T-helper 2 cell (primary cell): ENCODE results near the gene SPRR3.
"Not testable (repeated sequence)": the region's sequence is repeated elsewhere in the genome, so short reads cannot be mapped to it uniquely, and the experiment has no call there.

ENCODE experiments used
- DNase-seq, 5 experiments: peaks; one replicate each; pipeline versions ENCODE4 v3.0.0 to v3.0.0-alpha.2; 2012 to 2022

SPRR3 gene

GRCh38 chr1:152983743-152984142, 17.8 kb upstream of the SPRR3 start, which contains the start of gene SPRR1A:
Gene SPRR1A, plus strand, starts transcription at chr1:152984081. Its CDS starts 1,150 bp downstream, at chr1:152985231.
- DNase-seq: no peak

GRCh38 chr1:152986578-152986977, 15.0 kb upstream of the SPRR3 start:
- no peak for DNase-seq

GRCh38 chr1:152993186-152993585, 8.4 kb upstream of the SPRR3 start:
- DNase-seq: no peak

DNA sequence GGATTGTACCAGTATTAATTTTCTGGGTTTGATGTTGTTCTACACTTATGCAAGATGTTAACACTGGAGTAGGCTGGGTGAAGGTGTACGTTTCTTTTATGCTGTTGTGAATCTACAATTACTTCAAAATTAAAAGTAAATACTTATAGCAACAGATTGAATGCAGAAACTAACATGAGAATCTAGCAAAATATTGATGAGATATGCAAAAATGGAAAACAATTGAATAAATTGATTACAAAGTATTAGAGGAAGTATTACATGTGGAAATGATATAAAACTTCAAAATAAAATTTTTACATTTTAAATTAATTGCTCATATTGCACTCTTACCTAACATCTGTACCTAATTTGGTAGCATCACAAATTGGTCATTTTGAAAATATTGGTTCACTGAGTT, 5.7 kb upstream of the SPRR3 start:
- no peak for DNase-seq

GRCh38 chr1:152996633-152997400, 4.7 kb upstream of the SPRR3 start:
- no peak for DNase-seq

- no peak for DNase-seq
Measured at GRCh38 chr1:152997901-152998300, 3.6 kb upstream of the SPRR3 start.

DNA sequence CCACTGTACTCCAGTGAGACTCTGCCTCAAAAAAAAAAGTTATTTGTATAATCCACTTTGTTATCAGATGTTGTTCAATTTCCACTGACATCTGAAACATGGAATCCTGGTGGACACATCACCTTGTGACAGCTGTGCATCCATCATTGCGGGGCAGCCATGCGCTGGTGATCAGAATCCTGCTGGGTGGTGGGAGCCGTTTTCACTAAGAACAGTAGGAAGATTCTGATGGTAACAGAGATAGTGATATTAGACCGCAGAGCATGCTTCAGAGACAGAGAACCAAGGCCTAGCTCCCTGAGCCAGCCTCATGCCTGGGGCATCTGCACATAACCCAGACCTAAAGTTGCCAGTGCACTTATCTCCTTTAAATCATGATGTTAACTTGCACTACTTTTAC, 3.1 kb upstream of the SPRR3 start:
- DNase-seq: no peak

GRCh38 chr1:152999818-153000217, 1.7 kb upstream of the SPRR3 start:
- no peak for DNase-seq

DNA sequence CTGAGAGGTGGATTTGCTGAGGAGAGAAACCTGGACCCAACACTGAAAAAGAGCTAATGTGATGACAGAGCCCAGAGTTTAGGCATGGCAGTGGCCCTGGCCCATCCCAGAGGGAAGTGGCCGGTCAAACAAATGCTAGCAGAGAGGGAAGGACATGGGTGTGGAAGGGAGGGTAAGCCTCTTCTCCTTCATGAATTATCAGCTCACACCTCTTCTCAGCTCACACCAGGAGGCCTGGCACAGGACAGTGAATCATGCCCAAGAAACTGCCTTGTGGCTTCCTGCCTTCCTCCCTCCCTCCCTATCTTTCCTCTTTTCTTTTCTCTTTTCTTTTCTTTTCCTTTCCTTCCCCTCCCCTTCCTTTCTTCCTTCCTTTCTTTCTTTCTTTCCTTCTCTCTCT, 1.3 kb upstream of the SPRR3 start:
- no peak for DNase-seq

- DNase-seq: not testable (repeated sequence)
Measured at GRCh38 chr1:153011235-153011758, 9.7 kb downstream of the SPRR3 start.

DNA sequence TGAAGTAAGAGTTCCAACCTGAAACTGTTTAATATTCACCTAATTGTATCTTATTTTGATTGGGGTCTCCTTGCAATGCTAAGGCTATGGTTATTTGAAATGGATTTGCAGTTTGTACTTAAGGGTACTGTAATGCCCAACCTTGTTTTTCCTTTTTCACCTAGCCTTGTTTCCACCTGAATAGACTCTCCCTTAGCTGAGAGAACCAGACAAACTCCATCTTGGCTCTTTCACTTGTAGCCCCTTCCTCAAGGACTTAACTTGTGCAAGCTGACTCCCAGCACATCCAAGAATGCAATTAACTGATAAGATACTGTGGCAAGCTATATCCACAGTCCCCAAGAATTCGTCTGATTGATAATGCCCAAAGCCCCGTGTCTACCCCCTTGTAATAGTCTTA, 20.3 kb downstream of the SPRR3 start:
- DNase-seq: not testable (repeated sequence)

GRCh38 chr1:153022340-153022739, 20.8 kb downstream of the SPRR3 start:
- DNase-seq: not testable (repeated sequence)

DNA sequence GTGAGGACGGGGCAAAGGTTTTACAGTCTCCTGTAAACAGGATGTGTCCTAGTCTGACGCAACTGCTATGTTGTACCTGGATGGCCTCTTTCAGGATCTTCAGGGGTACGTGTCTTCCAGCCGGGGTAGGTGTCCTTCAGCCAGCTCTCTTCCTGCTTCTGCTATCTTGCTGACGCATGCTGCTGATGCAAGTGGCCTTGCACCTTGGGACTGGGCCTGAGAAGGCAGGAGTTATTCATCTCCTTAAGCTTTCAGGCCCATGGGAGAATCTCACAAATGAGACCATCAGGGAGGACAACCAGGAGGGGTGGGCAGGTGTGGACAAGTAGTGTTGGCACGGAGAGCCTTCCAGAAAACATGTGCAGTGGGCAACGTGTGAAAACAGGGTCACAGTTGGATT, 21.6 kb downstream of the SPRR3 start:
- no peak for DNase-seq

- no peak for DNase-seq
Measured at GRCh38 chr1:153024413-153024812, 22.9 kb downstream of the SPRR3 start.

DNA sequence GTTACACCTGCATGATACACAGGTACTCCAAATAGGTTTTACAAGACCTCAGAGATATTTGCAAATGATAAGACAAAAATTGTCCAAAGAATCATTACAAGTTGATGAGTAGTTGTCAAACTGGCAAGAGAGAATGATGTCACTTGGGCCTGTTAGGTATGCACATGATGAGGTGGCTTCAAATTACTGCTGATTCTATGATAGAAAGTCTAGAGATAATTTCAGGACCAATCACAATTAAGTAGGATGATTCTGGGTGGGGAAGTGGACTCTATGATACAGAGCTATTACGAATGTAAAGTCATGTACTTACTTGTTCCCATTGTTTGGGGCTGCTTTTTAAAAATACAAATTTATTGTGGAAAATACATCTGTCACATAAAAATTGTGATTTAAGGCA, 24.2 kb downstream of the SPRR3 start:
- no peak for DNase-seq

GRCh38 chr1:153028766-153029165, 27.2 kb downstream of the SPRR3 start:
- no peak for DNase-seq

- DNase-seq: no peak
Measured at GRCh38 chr1:153030895-153031294, 29.3 kb downstream of the SPRR3 start, which contains the start of gene SPRR1B. Gene SPRR1B, plus strand, starts transcription at chr1:153031203. Its CDS starts 1,143 bp downstream, at chr1:153032346.

DNA sequence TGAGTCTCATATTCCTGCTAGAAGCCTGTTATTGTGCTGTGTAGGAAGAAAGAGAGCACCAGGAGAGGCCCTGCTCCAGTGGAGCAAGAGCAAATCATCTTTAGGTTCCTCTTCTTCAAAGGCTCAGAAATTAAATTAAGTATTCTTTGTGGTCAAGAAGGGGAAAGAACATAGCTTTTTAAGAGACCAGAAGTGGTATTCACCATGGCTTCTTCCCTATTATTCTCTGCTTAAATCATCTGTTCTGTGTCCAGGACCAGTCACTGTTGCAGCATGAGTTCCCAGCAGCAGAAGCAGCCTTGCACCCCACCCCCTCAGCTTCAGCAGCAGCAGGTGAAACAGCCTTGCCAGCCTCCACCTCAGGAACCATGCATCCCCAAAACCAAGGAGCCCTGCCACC, 30.5 kb downstream of the SPRR3 start:
- DNase-seq: no peak

GRCh38 chr1:153032677-153033308, 31.2 kb downstream of the SPRR3 start:
- DNase-seq: no peak

DNA sequence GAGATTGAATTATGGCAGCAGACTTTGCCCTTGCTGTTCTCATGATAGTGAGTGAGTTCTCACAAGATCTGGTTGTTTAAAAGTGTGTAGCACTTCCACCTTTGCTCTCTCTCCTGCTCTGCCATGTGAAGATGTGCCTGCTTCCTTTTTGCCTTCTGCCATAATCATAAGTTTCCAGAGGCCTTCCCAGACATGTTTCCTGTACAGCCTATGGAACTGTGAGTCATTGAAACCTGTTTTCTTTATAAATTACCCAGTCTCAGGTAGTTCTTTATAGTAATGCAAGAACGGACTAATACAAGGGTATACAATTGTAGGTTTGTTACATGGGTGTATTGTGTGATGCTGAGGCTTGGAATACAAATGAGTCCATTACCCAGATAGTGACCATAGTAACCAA, 33.7 kb downstream of the SPRR3 start:
- no peak for DNase-seq

- no peak for DNase-seq
Measured at GRCh38 chr1:153040950-153041631, 39.5 kb downstream of the SPRR3 start, which contains the start of gene SPRR2D. Gene SPRR2D, minus strand, starts transcription at chr1:153041120. Its CDS starts 774 bp downstream, at chr1:153040346.

DNA sequence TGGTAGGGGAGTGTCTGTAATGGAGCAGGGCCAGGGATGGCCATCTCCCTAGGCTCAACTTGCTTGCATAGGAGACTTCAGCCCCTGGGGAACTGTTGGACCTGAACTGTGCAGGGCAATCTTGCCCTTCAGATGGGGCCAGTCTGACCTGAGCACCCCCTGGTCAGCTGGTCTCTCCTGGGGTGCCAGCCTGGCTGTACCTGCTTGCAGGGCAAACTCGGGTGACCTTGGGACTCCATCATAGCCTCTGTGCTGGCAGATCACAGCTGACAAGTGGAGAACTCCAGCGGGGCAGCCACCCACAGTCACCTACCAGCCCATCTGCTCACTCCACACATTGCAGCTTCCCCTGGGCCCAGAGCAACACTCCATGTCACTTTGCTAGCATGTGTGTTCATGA, 47.7 kb downstream of the SPRR3 start:
- DNase-seq: no peak
